HepG2 (cell line): ENCODE data around the gene ZNF444. TPM values are rescaled to one million over a fixed set of nuclear protein-coding genes. Genes with fewer than 3 reads are reported as not detected.
A peak's percentile ranks its signal among the peaks of the same experiment; 100 is the strongest.

ENCODE experiments used
- ATF6 ChIP-seq: sonication (generic); formaldehyde crosslinking; conservative IDR thresholded peaks from 2 replicates; pipeline ENCODE4 v1.4.0; 2020; ENCODE audit warnings: missing genetic modification reagents
- BORCS8-MEF2B ChIP-seq: sonication (generic); formaldehyde crosslinking; IDR thresholded peaks from 2 replicates; pipeline ENCODE4 v1.8.0; 2022; ENCODE audit warnings: mild to moderate bottlenecking, missing genetic modification reagents
- DMTF1 ChIP-seq: sonication (generic); formaldehyde crosslinking; IDR thresholded peaks from 2 replicates; pipeline ENCODE4 v1.4.0; 2020; ENCODE audit warnings: mild to moderate bottlenecking, missing genetic modification reagents
- KDM2A ChIP-seq: sonication (generic); formaldehyde crosslinking; IDR thresholded peaks from 2 replicates; pipeline ENCODE4 v1.4.0; 2020; ENCODE audit warnings: low read depth, missing genetic modification reagents, borderline replicate concordance
- NFRKB ChIP-seq: fragments of 450-650 bp; IDR thresholded peaks from 2 replicates; pipeline ENCODE4 v1.6.1; 2017
- SRSF4 ChIP-seq: fragments of 200-400 bp; formaldehyde crosslinking; IDR thresholded peaks from one replicate; pipeline ENCODE4 v1.6.1; 2018; ENCODE audit warnings: mild to moderate bottlenecking, low read depth, low read length, moderate library complexity; ENCODE audit not compliant: poor library complexity, severe bottlenecking
- TBX2 ChIP-seq: sonication (generic); formaldehyde crosslinking; IDR thresholded peaks from 2 replicates; pipeline ENCODE4 v1.5.0; 2020; ENCODE audit warnings: missing genetic modification reagents, mild to moderate bottlenecking, borderline replicate concordance
- TRIM22 ChIP-seq: fragments of 450-650 bp; IDR thresholded peaks from 2 replicates; pipeline ENCODE4 v1.6.1; 2017
- ZBTB33 ChIP-seq: sonication (generic); formaldehyde crosslinking; IDR thresholded peaks from 2 replicates; pipeline ENCODE4 v1.4.0; 2020; ENCODE audit warnings: missing genetic modification reagents
- ZHX2 ChIP-seq, 2 experiments: sonication (generic) in 1 of 2; formaldehyde crosslinking in 1 of 2; IDR thresholded peaks; 2 replicates each; pipeline versions ENCODE4 v1.6.1 to v1.9.0; 2014 to 2022; ENCODE audit warnings: antibody characterized with exemption in 1 of 2, borderline replicate concordance in 1 of 2, inconsistent platforms in 1 of 2, low read depth in 1 of 2, missing genetic modification reagents in 1 of 2
- ZNF317 ChIP-seq: sonication (generic); formaldehyde crosslinking; IDR thresholded peaks from 2 replicates; pipeline ENCODE4 v1.5.0; 2020; ENCODE audit warnings: mild to moderate bottlenecking, missing genetic modification reagents
- ZNF724P ChIP-seq: sonication (generic); formaldehyde crosslinking; IDR thresholded peaks from 2 replicates; pipeline ENCODE4 v1.8.0; 2022; ENCODE audit warnings: missing genetic modification reagents, borderline replicate concordance
- polyA plus RNA-seq, 8 experiments: library from polyadenylated mRNA; depleted of rRNA in 3 of 8; stranded (reverse) in 7 of 8; unstranded in 1 of 8; fragments of >200 nt; fragmentation: Illumina TruSeq in 4 of 8; extraction: Trizol in 4 of 8; gene quantifications; 2 replicates each; pipeline versions ENCODE4 v1.2.1 to v1.2.3, GENCODE V29; 2011 to 2016; ENCODE audit warnings: low read depth in 4 of 8, missing spikeins in 1 of 8, mixed read lengths in 1 of 8; ENCODE audit not compliant: insufficient read depth in 1 of 8
- total RNA-seq, 5 experiments: library from RNA; depleted of rRNA; stranded (reverse); fragments of >200 nt; fragmentation: Illumina TruSeq; extraction: Trizol; gene quantifications; 2 replicates each; pipeline ENCODE4 v1.2.3, GENCODE V29; 2016; ENCODE audit warnings: low read depth in 1 of 5

Gene ZNF444
- total and polyA plus RNA-seq, 2 of the 13 experiments (the other 11 are each of a cell fraction or from before 2014, with no cell fraction given), result 27.4 to 30.3 TPM

- TF ChIP-seq NFRKB (no peak), KDM2A (CRISPR knock-in tag) (peak; percentile 47; the same call in 1 of the 2 replicates), ZNF317 (no peak; the same call in 1 of the 2 replicates), TBX2 (CRISPR knock-in tag) (peak; percentile 67), ZNF724P (CRISPR knock-in tag) (no peak), ZBTB33 (CRISPR knock-in tag) (no peak), TRIM22 (no peak), ZHX2 (IDR thresholded peaks at IDR 0.05; ENCODE audit: low read depth) (peak; percentile 79; the same call in 1 of the 2 replicates), ZHX2 (CRISPR knock-in tag; IDR thresholded peaks at IDR 0.05; ENCODE audit: borderline replicate concordance) (no peak), DMTF1 (CRISPR knock-in tag) (no peak), ATF6 (CRISPR knock-in tag) (no peak), SRSF4 (no peak), BORCS8-MEF2B (no peak)
Measured at GRCh38 chr19:56140583-56141416, at the start of gene ZNF444 (continued).
